Astrocyte of the spinal cord (primary cell): ENCODE data around the gene KCNH8.
"Not testable (repeated sequence)": the region's sequence is repeated elsewhere in the genome, so short reads cannot be mapped to it uniquely, and the experiment has no call there.

ENCODE experiments used
- DNase-seq: peaks from one replicate; pipeline ENCODE4 v3.0.0; 2011; ENCODE audit warnings: low read depth, low spot score
- H3K4me3 ChIP-seq: 2 replicates; pipeline ENCODE4 v1.5.1; 2011; ENCODE audit warnings: low read depth, mild to moderate bottlenecking, low read length, moderate library complexity
- in situ Hi-C: cut with HindIII; loops from 2 replicates; pipeline ENCODE4 v1.10.0; 2017; ENCODE audit warnings: low sequenced_read_pairs
- TF ChIP-seq, protein P1 (sequence below): IDR thresholded peaks from 2 replicates; pipeline ENCODE4 v1.5.1; 2012; ENCODE audit warnings: low read depth, mild to moderate bottlenecking, low read length, inconsistent platforms

KCNH8 gene

GRCh38 chr3:19232566-19232965, 84.3 kb downstream of the KCNH8 start:
- DNase-seq: no peak
- TF ChIP-seq, protein P1, sequence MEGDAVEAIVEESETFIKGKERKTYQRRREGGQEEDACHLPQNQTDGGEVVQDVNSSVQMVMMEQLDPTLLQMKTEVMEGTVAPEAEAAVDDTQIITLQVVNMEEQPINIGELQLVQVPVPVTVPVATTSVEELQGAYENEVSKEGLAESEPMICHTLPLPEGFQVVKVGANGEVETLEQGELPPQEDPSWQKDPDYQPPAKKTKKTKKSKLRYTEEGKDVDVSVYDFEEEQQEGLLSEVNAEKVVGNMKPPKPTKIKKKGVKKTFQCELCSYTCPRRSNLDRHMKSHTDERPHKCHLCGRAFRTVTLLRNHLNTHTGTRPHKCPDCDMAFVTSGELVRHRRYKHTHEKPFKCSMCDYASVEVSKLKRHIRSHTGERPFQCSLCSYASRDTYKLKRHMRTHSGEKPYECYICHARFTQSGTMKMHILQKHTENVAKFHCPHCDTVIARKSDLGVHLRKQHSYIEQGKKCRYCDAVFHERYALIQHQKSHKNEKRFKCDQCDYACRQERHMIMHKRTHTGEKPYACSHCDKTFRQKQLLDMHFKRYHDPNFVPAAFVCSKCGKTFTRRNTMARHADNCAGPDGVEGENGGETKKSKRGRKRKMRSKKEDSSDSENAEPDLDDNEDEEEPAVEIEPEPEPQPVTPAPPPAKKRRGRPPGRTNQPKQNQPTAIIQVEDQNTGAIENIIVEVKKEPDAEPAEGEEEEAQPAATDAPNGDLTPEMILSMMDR: no peak
- no peak overlapping the region for H3K4me3 ChIP-seq
- in situ Hi-C loops: no loop called here

GRCh38 chr3:19233882-19234784, 85.8 kb downstream of the KCNH8 start:
- in situ Hi-C loops, DNase-seq, H3K4me3 ChIP-seq: not testable (repeated sequence)

DNA sequence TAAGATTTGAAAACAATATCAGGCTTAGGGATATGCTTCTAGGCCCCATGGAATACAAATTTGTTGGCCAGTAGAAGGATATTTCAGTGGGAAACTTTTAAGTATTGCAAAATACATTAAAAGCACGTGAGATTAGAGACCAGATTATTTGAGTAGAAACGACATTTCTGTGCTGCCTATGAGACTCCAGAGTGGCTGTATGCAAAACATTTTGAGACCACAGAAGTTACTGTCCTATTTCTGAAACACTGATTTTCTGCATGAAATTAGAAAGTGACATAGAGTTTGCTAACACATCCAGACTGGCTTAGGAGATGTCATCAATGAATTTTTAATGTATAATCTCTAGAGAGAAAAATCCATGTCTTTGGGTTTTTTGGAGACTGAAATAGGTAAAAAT, 99.8 kb downstream of the KCNH8 start:
- in situ Hi-C loops: no loop called here
- DNase-seq: no peak
- TF ChIP-seq, protein P1: no peak
- H3K4me3 ChIP-seq: no peak overlapping the region

- no peak overlapping the region for H3K4me3 ChIP-seq
- TF ChIP-seq, protein P1: no peak
- DNase-seq: no peak
- in situ Hi-C loops: no loop called here
Measured at GRCh38 chr3:19248767-19249166, 100.5 kb downstream of the KCNH8 start.

- in situ Hi-C loops: no loop called here
- no peak for DNase-seq
- H3K4me3 ChIP-seq: no peak overlapping the region
- TF ChIP-seq, protein P1: no peak
Measured at GRCh38 chr3:19250959-19251610, 102.8 kb downstream of the KCNH8 start.

- TF ChIP-seq, protein P1: no peak
- in situ Hi-C loops: no loop called here
- DNase-seq: no peak
Measured at GRCh38 chr3:19254189-19254588, 105.9 kb downstream of the KCNH8 start.

GRCh38 chr3:19254784-19255338, 106.6 kb downstream of the KCNH8 start:
- in situ Hi-C loops: no loop called here
- DNase-seq: no peak
- TF ChIP-seq, protein P1: no peak
- H3K4me3 ChIP-seq: no peak overlapping the region

More at GRCh38 chr3:19254189-19254588, 105.9 kb downstream of the KCNH8 start:
- H3K4me3 ChIP-seq: no peak overlapping the region
